Transverse colon (tissue), 4 donors: ENCODE data around the gene PEF1. TPM values are rescaled to one million over a fixed set of nuclear protein-coding genes. Genes with fewer than 3 reads are reported as not detected.

ENCODE experiments used
- DNase-seq: peaks from one replicate; pipeline ENCODE4 v3.0.0-alpha.2; 2019
- H3K27ac ChIP-seq, 4 donors: fragments of 200-600 bp; sonication (generic); 2 replicates each; pipeline ENCODE4 v1.5.1; 2016 to 2018; ENCODE audit warnings: inconsistent platforms in 4 of 4
- H3K27me3 ChIP-seq: fragments of 200-600 bp; sonication (generic); 2 replicates; pipeline ENCODE4 v1.5.1; 2017; ENCODE audit warnings: inconsistent platforms
- H3K36me3 ChIP-seq, 4 donors: fragments of 200-600 bp; sonication (generic); 2 replicates each; pipeline ENCODE4 v1.5.1; 2017 to 2019; ENCODE audit warnings: inconsistent platforms in 4 of 4
- H3K4me1 ChIP-seq, 4 donors: fragments of 200-600 bp; sonication (generic); 2 replicates each; pipeline ENCODE4 v1.5.1; 2017 to 2020; ENCODE audit warnings: inconsistent platforms in 4 of 4
- H3K4me3 ChIP-seq, 4 donors: fragments of 200-600 bp; sonication (generic); 1 replicate in 1 of 4; 2 replicates in 3 of 4; pipeline versions ENCODE4 v1.5.1 to v1.6.1; 2017 to 2019; ENCODE audit warnings: inconsistent platforms in 4 of 4
- H3K9me3 ChIP-seq, 2 donors: fragments of 200-600 bp; sonication (generic); 2 replicates each; pipeline ENCODE4 v1.5.1; 2017 to 2019; ENCODE audit warnings: inconsistent platforms in 2 of 2
- EP300 ChIP-seq: sonication (generic); formaldehyde crosslinking; IDR thresholded peaks from one replicate; pipeline ENCODE4 v1.6.1; 2017; ENCODE audit warnings: antibody characterized with exemption, low read depth
- POLR2A ChIP-seq: fragments of 450-650 bp; IDR thresholded peaks from one replicate; pipeline ENCODE4 v1.6.1; 2016; ENCODE audit warnings: antibody characterized with exemption, mild to moderate bottlenecking, moderate library complexity
- POLR2AphosphoS5 ChIP-seq, 3 donors: sonication (generic); formaldehyde crosslinking; IDR thresholded peaks; one replicate each; pipeline ENCODE4 v1.6.1; 2016; ENCODE audit warnings: antibody characterized with exemption in 3 of 3
- WGBS, 2 donors: methylation state at CpG; one replicate each; pipeline ENCODE4 v1.1.5; 2018; ENCODE audit warnings: low coverage in 1 of 2; 5-methylcytosine and 5-hydroxymethylcytosine counted together
- in situ Hi-C, 4 donors: fragments of 200-750 bp; cut with MboI; loops; one replicate each; pipeline versions ENCODE4 v1.15.0 to v1.15.1; 2017; ENCODE audit warnings: low sequenced_read_pairs in 3 of 4, low pct_ligation_motif_present in 1 of 4, low pct_unique_long_range_greater_than_20kb in 1 of 4
- intact Hi-C: fragments of 100-400 bp; cut with DNase I; formaldehyde crosslinking; loops from one replicate; pipeline ENCODE4 v1.15.1; 2023; ENCODE audit warnings: low total_unique reads
- total RNA-seq, 4 donors: library from RNA; depleted of rRNA; stranded (reverse); fragments of >200 nt; gene quantifications; one replicate each; pipeline ENCODE4 v1.1.0, GENCODE V29; 2016
- TF ChIP-seq, protein P1 (sequence below), 5 experiments: fragments of 200-600 bp in 3 of 5; fragments of 450-650 bp in 2 of 5; sonication (generic) in 3 of 5; IDR thresholded peaks; 1 replicate in 2 of 5; 2 replicates in 3 of 5; pipeline ENCODE4 v1.5.1; 2016 to 2017; ENCODE audit warnings: antibody characterized with exemption in 5 of 5, inconsistent platforms in 3 of 5, mild to moderate bottlenecking in 2 of 5, moderate library complexity in 1 of 5

Gene PEF1
- total RNA-seq, 4 donors from 2014 or later, result 12.3 to 61.7 (median 49.9) TPM

GRCh38 chr1:31659889-31660288 is 15.2 kb upstream of the PEF1 start:
- intact Hi-C loops (loop anchor here (10.0 kb wide), 1 partner anchor 85 kb away; no protein-coding TSS in a partner anchor), in situ Hi-C loops (loop anchor here (5.0 to 25.0 kb wide), 4 partner anchors 125 to 302 kb away; no protein-coding TSS in a partner anchor)
- TF ChIP-seq EP300 (no peak), POLR2AphosphoS5 (IDR thresholded peaks at IDR 0.05) (no peak), POLR2A (no peak)
- TF ChIP-seq, protein P1, sequence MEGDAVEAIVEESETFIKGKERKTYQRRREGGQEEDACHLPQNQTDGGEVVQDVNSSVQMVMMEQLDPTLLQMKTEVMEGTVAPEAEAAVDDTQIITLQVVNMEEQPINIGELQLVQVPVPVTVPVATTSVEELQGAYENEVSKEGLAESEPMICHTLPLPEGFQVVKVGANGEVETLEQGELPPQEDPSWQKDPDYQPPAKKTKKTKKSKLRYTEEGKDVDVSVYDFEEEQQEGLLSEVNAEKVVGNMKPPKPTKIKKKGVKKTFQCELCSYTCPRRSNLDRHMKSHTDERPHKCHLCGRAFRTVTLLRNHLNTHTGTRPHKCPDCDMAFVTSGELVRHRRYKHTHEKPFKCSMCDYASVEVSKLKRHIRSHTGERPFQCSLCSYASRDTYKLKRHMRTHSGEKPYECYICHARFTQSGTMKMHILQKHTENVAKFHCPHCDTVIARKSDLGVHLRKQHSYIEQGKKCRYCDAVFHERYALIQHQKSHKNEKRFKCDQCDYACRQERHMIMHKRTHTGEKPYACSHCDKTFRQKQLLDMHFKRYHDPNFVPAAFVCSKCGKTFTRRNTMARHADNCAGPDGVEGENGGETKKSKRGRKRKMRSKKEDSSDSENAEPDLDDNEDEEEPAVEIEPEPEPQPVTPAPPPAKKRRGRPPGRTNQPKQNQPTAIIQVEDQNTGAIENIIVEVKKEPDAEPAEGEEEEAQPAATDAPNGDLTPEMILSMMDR (IDR thresholded peaks at IDR 0.05), result no peak
- Histone ChIP-seq H3K4me1 (no peaks in the 10 kb centered on the region), H3K27me3 (no peaks in the 10 kb centered on the region), H3K4me3 (no peak overlapping the region), H3K27ac (no peak overlapping the region), H3K36me3 (no peaks in the 10 kb centered on the region), H3K9me3 (no peaks in the 10 kb centered on the region)
- WGBS, 2 donors, result 88 to 89% methylated on average over 3 of the region's 3 CpGs
- DNase-seq, result no peak

GRCh38 chr1:31658721-31659120 is 14.0 kb upstream of the PEF1 start:
- no peaks in the 10 kb centered on the region for H3K4me1 ChIP-seq
- in situ Hi-C loops (loop anchor here in 3 of 4 donors (25.0 kb wide), 2 partner anchors 129 to 304 kb away; no protein-coding TSS in a partner anchor), intact Hi-C loops (no loop called here)
- H3K27me3 ChIP-seq, result no peaks in the 10 kb centered on the region
- no peak overlapping the region for H3K27ac ChIP-seq
- DNase-seq, result no peak
- no peaks in the 10 kb centered on the region for H3K36me3 ChIP-seq
- H3K4me3 ChIP-seq, result no peak overlapping the region
- no peaks in the 10 kb centered on the region for H3K9me3 ChIP-seq
- WGBS, 2 donors, result 85% methylated on average over 3 of the region's 3 CpGs; no CpG with 5 or more reads in 1 of the 2 donors
- TF ChIP-seq POLR2AphosphoS5 (IDR thresholded peaks at IDR 0.05), result no peak
- no peak for TF ChIP-seq EP300
- no peak for TF ChIP-seq POLR2A
- TF ChIP-seq, protein P1 (IDR thresholded peaks at IDR 0.05), result no peak

DNA sequence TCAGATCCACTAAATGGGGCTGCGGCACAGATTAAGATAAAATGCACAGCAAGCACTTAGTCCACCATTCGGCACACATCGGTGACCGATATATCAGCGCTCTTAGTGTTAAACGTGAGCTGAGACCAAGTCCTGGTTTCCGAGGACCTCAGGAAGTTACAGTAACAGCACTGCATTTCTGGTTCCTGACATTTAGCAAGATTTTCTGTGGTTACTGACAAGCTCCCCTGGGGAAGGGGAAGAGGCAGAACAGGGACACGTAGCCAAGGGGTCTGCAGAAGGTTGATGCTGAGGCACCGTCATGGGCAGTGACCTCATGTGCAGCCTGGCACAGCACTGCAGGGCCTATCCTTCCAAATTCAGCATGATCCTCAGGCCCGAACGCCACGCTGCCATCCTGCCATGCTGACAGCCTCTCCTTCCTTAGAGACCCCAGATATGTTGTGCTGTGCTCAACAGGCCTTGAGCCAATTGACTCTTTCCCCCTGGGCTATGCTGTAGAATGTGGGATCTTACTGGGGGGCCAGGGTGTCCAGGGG is 13.4 kb upstream of the PEF1 start:
- H3K4me1 ChIP-seq, result no peaks in the 10 kb centered on the region
- no peaks in the 10 kb centered on the region for H3K36me3 ChIP-seq
- H3K27ac ChIP-seq, result no peak overlapping the region

DNA sequence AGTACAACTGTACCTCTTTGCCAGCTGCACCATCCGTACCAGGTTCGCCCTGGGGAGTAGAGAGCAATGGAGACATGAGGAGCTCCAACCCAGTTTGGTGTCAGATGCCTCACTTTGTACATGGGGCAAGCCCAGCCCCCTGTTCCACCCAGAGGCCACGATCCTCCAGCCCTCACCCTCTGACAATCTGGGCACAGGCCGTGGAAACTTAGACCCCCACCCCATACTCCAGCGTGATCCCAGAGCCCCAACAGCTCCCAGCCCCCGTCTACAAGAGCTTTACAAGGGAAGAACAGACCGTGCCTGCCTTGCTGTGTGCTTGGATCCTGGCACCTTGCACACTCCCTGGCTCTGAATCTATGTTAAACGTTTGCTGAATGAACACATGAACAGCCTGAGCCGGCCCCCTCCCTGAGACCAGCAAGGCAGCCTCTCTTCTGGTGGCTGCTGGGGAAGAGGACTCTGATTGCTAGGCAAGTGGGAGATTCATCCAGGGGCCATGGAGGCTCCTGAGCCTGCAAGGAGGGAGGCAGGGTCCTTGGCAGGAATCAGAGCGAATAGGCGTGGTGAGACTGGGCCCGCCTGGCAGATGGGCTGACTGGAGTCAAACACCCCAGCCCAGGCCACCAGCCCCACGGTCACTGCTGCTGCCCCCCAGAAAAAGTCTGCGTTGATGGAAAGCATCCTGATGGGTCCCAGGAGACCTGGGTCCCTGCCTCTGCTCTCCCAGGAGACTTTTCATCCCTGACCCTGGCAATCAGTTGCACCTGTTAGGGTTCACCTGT is 12.5 kb upstream of the PEF1 start:
- in situ Hi-C loops, result loop anchor here in 3 of 4 donors (25.0 kb wide), 2 partner anchors 130 to 305 kb away; no protein-coding TSS in a partner anchor
- H3K36me3 ChIP-seq, result no peaks in the 10 kb centered on the region

More for the DNA sequence above, 13.4 kb upstream of the PEF1 start:
- in situ Hi-C loops (loop anchor here in 3 of 4 donors (25.0 kb wide), 2 partner anchors 129 to 304 kb away; no protein-coding TSS in a partner anchor), intact Hi-C loops (no loop called here)
- no peak for DNase-seq
- Histone ChIP-seq H3K4me3 (no peak overlapping the region), H3K27me3 (no peaks in the 10 kb centered on the region), H3K9me3 (no peaks in the 10 kb centered on the region)
- WGBS, 2 donors, result 60 to 86% methylated on average over 1 to 12 of the region's 12 CpGs
- TF ChIP-seq EP300, result no peak
- TF ChIP-seq, protein P1 (IDR thresholded peaks at IDR 0.05), result no peak
- no peak for TF ChIP-seq POLR2AphosphoS5 (IDR thresholded peaks at IDR 0.05)
- TF ChIP-seq POLR2A, result no peak

More for the DNA sequence above, 12.5 kb upstream of the PEF1 start:
- Histone ChIP-seq H3K4me1 (no peaks in the 10 kb centered on the region), H3K9me3 (no peaks in the 10 kb centered on the region), H3K27ac (no peak overlapping the region), H3K27me3 (no peaks in the 10 kb centered on the region), H3K4me3 (no peak overlapping the region)
- intact Hi-C loops, result no loop called here
- DNase-seq, result no peak
- TF ChIP-seq, protein P1 (IDR thresholded peaks at IDR 0.05), result no peak
- TF ChIP-seq EP300, result no peak
- TF ChIP-seq POLR2AphosphoS5 (IDR thresholded peaks at IDR 0.05), result no peak
- no peak for TF ChIP-seq POLR2A
- 73 to 90% methylated on average over 2 to 13 of the region's 14 CpGs for WGBS, 2 donors
